AG10803 (cell line): ENCODE results near the gene SREBF2.
A peak's percentile ranks its signal among the peaks of the same experiment; 100 is the strongest.

Source experiments
- DNase-seq: peaks from one replicate; pipeline ENCODE4 v3.0.0; 2010; ENCODE audit warnings: low read depth
- H3K4me3 ChIP-seq: 2 replicates; pipeline ENCODE4 v1.5.1; 2011; ENCODE audit warnings: mild to moderate bottlenecking, low read length, control low read depth
- CTCF ChIP-seq: conservative IDR thresholded peaks from 2 replicates; pipeline ENCODE4 v1.5.1; 2011; ENCODE audit warnings: mild to moderate bottlenecking, low read length, control low read depth, inconsistent platforms

The SREBF2 gene

DNA sequence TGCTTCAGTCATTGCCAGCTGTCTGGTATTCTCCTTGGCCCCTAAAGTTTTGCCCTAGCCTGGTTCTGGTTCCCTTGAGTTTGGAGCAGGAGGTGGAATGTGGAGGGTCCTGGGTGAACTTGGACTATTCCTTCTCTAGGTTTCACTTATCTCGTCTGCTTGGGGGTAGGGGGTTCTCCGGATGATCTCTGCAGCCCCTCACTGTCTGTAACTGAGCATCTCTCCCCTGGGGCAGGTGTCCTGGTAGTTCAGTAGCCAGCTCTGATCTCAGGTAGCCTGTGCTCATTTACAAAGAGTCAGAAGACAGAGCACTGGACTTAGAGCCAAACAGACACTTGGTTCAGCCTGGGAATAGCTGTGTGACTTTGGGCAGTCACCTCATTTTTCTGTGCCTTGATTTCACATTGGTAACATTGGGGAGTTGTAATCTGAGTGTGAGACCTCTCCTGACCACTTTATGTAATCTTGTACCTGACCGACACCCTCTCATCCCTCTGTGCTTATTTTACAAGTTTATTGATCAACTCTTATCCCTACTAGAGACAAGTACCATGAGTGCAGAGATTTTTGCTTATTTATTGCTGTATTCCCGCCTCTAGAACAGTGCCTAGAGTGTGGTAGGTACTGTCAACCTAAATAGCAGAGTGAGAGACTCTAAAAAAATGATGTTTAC, 31.6 kb upstream of the SREBF2 start:
- no peak for TF ChIP-seq CTCF
- no peak for DNase-seq

DNA sequence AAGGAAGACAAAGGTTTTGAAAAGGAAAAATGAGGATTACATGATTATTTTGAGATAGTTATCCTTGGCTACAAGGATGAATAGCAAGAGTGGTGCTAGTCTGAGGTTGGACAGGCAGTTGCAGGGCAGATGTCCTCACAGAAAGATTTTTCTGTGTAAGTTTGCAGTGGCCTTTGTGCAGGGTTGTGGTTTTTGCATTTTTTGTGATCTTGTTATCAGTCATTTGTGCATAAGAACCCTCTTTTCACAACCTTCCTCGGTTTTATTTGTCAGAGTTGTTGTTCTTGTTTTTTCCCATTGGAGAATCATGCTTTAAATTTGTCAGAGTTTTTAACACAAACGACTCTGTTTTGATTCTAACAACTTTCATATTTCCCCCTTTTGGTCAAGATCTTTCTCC, 31.0 kb upstream of the SREBF2 start:
- 0 out of 2 replicates have a peak overlapping the region, but pooled peaks have one; percentile 98 for H3K4me3 ChIP-seq
- DNase-seq = no peak
- no peak for TF ChIP-seq CTCF

More for the DNA sequence above, 31.6 kb upstream of the SREBF2 start:
- H3K4me3 ChIP-seq = peak overlapping the region; percentile 98

- TF ChIP-seq CTCF = no peak
- H3K4me3 ChIP-seq = no peak overlapping the region
- DNase-seq = no peak
Measured at GRCh38 chr22:41805639-41806038, 27.3 kb upstream of the SREBF2 start.

DNA sequence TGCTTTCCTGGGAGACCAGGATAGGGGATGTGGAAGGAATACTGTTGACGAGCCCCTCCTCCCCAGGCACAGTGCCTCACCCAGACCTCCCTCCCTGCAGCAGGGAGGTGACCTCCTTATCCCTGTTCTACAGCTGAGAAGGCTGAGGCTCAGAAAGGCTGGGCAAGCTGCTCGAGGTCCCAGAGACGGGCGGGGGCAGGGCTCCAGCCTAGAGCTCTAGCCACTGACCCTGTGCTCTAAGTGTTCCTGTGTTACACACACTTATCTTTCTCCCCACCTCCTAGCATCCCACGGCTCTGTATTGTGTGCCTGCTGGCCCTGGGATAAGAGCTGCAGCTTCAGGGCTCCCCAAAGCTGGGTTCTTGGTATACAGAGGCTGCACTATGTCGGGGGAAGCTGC, 24.5 kb upstream of the SREBF2 start:
- H3K4me3 ChIP-seq = no peak overlapping the region
- no peak for DNase-seq
- TF ChIP-seq CTCF = no peak

GRCh38 chr22:41810022-41810421, 22.9 kb upstream of the SREBF2 start:
- no peak overlapping the region for H3K4me3 ChIP-seq
- no peak for TF ChIP-seq CTCF
- no peak for DNase-seq

GRCh38 chr22:41812805-41813545, 19.9 kb upstream of the SREBF2 start:
- H3K4me3 ChIP-seq = no peak overlapping the region
- no peak for TF ChIP-seq CTCF
- no peak for DNase-seq
